ENCODE data around the gene VPS26A.

The VPS26A gene

DNA sequence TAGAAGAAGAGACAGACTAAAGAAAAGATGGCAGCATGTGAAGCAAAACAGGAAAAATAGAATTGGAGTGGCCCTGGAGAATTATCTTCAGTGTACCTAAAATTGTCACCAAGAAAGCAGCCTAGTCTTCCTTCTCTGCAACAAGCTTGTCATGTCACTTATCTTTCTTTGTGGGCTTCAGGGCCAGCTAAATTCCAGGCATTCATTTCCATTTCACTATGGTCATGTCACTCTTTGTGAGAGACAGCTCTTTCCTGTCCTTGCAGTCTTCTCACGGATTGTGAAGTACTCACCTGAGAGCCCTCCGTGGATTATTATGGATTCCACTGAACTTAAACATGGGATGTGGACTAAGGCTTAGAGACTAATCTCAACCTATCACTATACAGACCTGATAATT, 87.1 kb downstream of the VPS26A start:
- Histone ChIP-seq H3K27me3 (ENCODE audit: insufficient read depth, low read length) (no peaks in the 10 kb centered on the region), H2AK5ac (ENCODE audit: low read length) (no peak overlapping the region), H3K18ac (ENCODE audit: low read length) (no peak overlapping the region), H3K23ac (ENCODE audit: low read length) (no peak overlapping the region), H3K79me1 (ENCODE audit: low read length) (no peaks in the 10 kb centered on the region), H2BK12ac (ENCODE audit: low read length) (no peak overlapping the region), H3K79me2 (ENCODE audit: control insufficient read depth, insufficient read depth, low read length, poor library complexity) (no peaks in the 10 kb centered on the region), H2BK120ac (ENCODE audit: insufficient read depth, low read length, poor library complexity) (no peak overlapping the region), H3K36me3 (ENCODE audit: control insufficient read depth in 1 of 2, insufficient read depth in 2 of 2, low read length in 2 of 2) (peaks cover 7 to 15% of the 10 kb centered on the region in 2 experiments), H3K9me3 (ENCODE audit: insufficient read depth, low read depth, low read length) (no peaks in the 10 kb centered on the region), H3K4me1 (ENCODE audit: control insufficient read depth in 1 of 2, insufficient read depth in 2 of 2, low read length in 2 of 2) (peaks cover 0 to 3% of the 10 kb centered on the region in 2 experiments), H3K9ac (ENCODE audit: low read length) (no peak overlapping the region), H2BK5ac (ENCODE audit: low read depth, low read length, poor library complexity) (no peak overlapping the region), H3K27ac (ENCODE audit: low read depth, low read length) (no peak overlapping the region), H2AFZ (ENCODE audit: insufficient read depth, low read length, poor library complexity) (no peak overlapping the region), H3K4me3 (ENCODE audit: low read depth, low read length) (no peak overlapping the region), H3K14ac (ENCODE audit: low read length) (no peak overlapping the region), H4K12ac (ENCODE audit: low read depth, low read length) (no peak overlapping the region), H3K4me2 (ENCODE audit: low read length) (no peak overlapping the region), H4K8ac (ENCODE audit: low read depth, low read length) (no peak overlapping the region), H4K91ac (ENCODE audit: low read depth, low read length) (no peak overlapping the region), H3K4ac (ENCODE audit: low read depth, low read length) (no peak overlapping the region)
- peak in 1 of 2 donors; percentile 22 for DNase-seq
- WGBS (ENCODE audit: extremely low coverage, insufficient coverage, insufficient read length), result no CpG with 5 or more reads among the region's 2 CpGs

DNA sequence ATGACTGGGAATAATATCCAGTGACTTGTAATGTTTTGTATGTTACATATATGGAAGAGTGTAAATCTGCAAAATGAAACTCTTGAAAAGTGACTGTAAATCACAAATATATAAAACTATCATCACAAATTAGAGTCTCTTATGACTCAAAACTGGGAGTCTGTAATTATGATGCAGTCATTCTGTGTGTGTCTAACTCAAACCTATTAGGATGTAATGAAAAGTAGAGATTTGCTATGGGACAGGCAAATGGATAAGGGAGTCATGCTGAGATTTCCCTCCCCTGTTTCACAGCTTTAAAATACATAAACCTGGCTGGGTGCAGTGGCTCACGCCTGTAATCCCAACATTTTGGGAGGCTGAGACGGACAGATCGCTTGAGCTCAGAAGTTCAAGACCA, 87.5 kb downstream of the VPS26A start:
- Histone ChIP-seq H3K18ac (ENCODE audit: low read length) (no peak overlapping the region), H2BK120ac (ENCODE audit: insufficient read depth, low read length, poor library complexity) (no peak overlapping the region), H2AK5ac (ENCODE audit: low read length) (no peak overlapping the region), H3K9ac (ENCODE audit: low read length) (no peak overlapping the region), H3K4me3 (ENCODE audit: low read depth, low read length) (no peak overlapping the region), H4K12ac (ENCODE audit: low read depth, low read length) (no peak overlapping the region), H2BK5ac (ENCODE audit: low read depth, low read length, poor library complexity) (no peak overlapping the region), H3K4me1 (ENCODE audit: control insufficient read depth in 1 of 2, insufficient read depth in 2 of 2, low read length in 2 of 2) (peaks cover 0 to 3% of the 10 kb centered on the region in 2 experiments), H3K27ac (ENCODE audit: low read depth, low read length) (no peak overlapping the region), H3K4me2 (ENCODE audit: low read length) (no peak overlapping the region), H3K79me1 (ENCODE audit: low read length) (no peaks in the 10 kb centered on the region), H3K36me3 (ENCODE audit: control insufficient read depth in 1 of 2, insufficient read depth in 2 of 2, low read length in 2 of 2) (peaks cover 5 to 13% of the 10 kb centered on the region in 2 experiments), H4K91ac (ENCODE audit: low read depth, low read length) (no peak overlapping the region), H3K9me3 (ENCODE audit: insufficient read depth, low read depth, low read length) (no peaks in the 10 kb centered on the region), H3K14ac (ENCODE audit: low read length) (no peak overlapping the region), H4K8ac (ENCODE audit: low read depth, low read length) (no peak overlapping the region), H3K4ac (ENCODE audit: low read depth, low read length) (no peak overlapping the region), H2AFZ (ENCODE audit: insufficient read depth, low read length, poor library complexity) (no peak overlapping the region), H3K79me2 (ENCODE audit: control insufficient read depth, insufficient read depth, low read length, poor library complexity) (no peaks in the 10 kb centered on the region), H3K27me3 (ENCODE audit: insufficient read depth, low read length) (no peaks in the 10 kb centered on the region), H2BK12ac (ENCODE audit: low read length) (no peak overlapping the region), H3K23ac (ENCODE audit: low read length) (no peak overlapping the region)
- WGBS (ENCODE audit: extremely low coverage, insufficient coverage, insufficient read length), result no CpG with 5 or more reads among the region's 3 CpGs
- DNase-seq, result no peak

DNA sequence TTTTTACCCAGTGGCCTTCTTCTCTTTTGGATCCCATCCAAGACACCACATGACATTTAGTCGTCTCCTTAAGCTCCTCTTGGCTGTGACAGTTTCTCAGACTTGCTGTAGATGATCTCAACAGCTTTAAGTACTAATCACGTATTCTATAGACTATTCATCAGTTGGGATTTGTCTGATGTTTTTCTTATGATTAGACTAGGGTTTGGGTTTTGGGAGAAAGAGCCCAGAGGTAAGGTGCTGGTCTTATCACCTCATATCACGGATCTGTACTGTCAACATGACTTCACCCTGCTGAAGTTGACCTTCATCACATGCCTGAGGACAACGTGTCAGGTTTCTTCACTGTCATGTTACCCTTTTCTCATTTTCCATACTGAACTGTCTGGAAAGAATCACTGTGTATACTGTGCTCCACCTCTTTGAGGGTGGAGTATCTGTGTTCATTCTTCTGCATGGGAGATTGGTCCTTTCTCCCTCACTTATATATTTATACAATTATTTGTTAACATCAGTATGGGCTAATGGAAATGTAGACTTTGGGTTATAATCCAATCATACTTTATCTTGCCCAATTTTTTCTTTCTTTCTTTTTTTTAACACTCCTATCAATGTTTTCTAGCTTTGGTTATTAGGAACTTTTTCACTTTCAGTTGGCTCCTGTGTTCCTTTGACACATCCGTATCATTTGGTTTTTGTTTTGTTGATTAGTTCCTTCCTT, 89.8 kb downstream of the VPS26A start:
- no peaks in the 10 kb centered on the region for H3K79me2 ChIP-seq (ENCODE audit: control insufficient read depth, insufficient read depth, low read length, poor library complexity)
- H3K23ac ChIP-seq (ENCODE audit: low read length), result no peak overlapping the region
- H2BK12ac ChIP-seq (ENCODE audit: low read length), result no peak overlapping the region
- H4K12ac ChIP-seq (ENCODE audit: low read depth, low read length), result no peak overlapping the region
- no peak overlapping the region for H2BK120ac ChIP-seq (ENCODE audit: insufficient read depth, low read length, poor library complexity)
- peak in 1 of 2 donors; percentile 15 for DNase-seq
- no peak overlapping the region for H3K9ac ChIP-seq (ENCODE audit: low read length)
- no peaks in the 10 kb centered on the region for H3K79me1 ChIP-seq (ENCODE audit: low read length)
- no peak overlapping the region for H3K14ac ChIP-seq (ENCODE audit: low read length)
- no peak overlapping the region for H2AFZ ChIP-seq (ENCODE audit: insufficient read depth, low read length, poor library complexity)
- no CpG with 5 or more reads among the region's 5 CpGs for WGBS (ENCODE audit: extremely low coverage, insufficient coverage, insufficient read length)
- H3K4ac ChIP-seq (ENCODE audit: low read depth, low read length), result no peak overlapping the region
- no peak overlapping the region for H3K27ac ChIP-seq (ENCODE audit: low read depth, low read length)
- H3K4me3 ChIP-seq (ENCODE audit: low read depth, low read length), result no peak overlapping the region
- no peak overlapping the region for H3K4me2 ChIP-seq (ENCODE audit: low read length)
- no peak overlapping the region for H4K8ac ChIP-seq (ENCODE audit: low read depth, low read length)
- H3K27me3 ChIP-seq (ENCODE audit: insufficient read depth, low read length), result no peaks in the 10 kb centered on the region
- H3K18ac ChIP-seq (ENCODE audit: low read length), result no peak overlapping the region
- no peak overlapping the region for H2AK5ac ChIP-seq (ENCODE audit: low read length)
- no peak overlapping the region for H4K91ac ChIP-seq (ENCODE audit: low read depth, low read length)
- H2BK5ac ChIP-seq (ENCODE audit: low read depth, low read length, poor library complexity), result no peak overlapping the region
- peaks cover 0 to 3% of the 10 kb centered on the region in 2 experiments for H3K4me1 ChIP-seq (ENCODE audit: control insufficient read depth in 1 of 2, insufficient read depth in 2 of 2, low read length in 2 of 2)
- H3K36me3 ChIP-seq (ENCODE audit: control insufficient read depth in 1 of 2, insufficient read depth in 2 of 2, low read length in 2 of 2), result peaks cover under 1 to 2% of the 10 kb centered on the region in 2 experiments
- H3K9me3 ChIP-seq (ENCODE audit: insufficient read depth, low read depth, low read length), result no peaks in the 10 kb centered on the region

DNA sequence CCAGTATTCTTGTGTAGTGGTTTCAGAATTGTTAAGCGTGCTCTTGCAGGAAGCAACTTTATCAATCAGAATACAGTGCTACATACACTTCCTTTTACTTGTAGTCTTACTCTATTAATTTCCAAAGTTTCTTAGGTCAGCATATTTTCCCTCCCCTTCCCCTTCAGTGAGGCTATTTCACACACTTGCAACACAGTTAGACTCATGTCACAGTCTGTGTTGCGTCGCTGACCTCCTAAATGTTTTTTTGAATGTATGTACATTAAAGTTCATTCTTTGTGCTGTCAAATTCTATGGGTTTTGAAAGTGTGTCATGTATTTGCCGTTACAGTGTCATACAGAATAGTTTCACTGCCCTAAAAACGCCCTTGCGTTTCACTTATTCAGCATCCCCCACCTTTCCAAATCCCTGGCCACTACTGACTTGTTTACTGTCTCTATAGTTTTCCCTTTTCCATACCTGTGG, 90.7 kb downstream of the VPS26A start:
- Histone ChIP-seq H3K79me2 (ENCODE audit: control insufficient read depth, insufficient read depth, low read length, poor library complexity) (no peaks in the 10 kb centered on the region), H3K9me3 (ENCODE audit: insufficient read depth, low read depth, low read length) (no peaks in the 10 kb centered on the region), H4K91ac (ENCODE audit: low read depth, low read length) (no peak overlapping the region), H3K4me3 (ENCODE audit: low read depth, low read length) (no peak overlapping the region), H2AFZ (ENCODE audit: insufficient read depth, low read length, poor library complexity) (no peak overlapping the region), H2BK5ac (ENCODE audit: low read depth, low read length, poor library complexity) (no peak overlapping the region), H3K79me1 (ENCODE audit: low read length) (no peaks in the 10 kb centered on the region), H4K12ac (ENCODE audit: low read depth, low read length) (no peak overlapping the region), H3K9ac (ENCODE audit: low read length) (no peak overlapping the region), H3K27me3 (ENCODE audit: insufficient read depth, low read length) (no peaks in the 10 kb centered on the region), H3K4me1 (ENCODE audit: control insufficient read depth in 1 of 2, insufficient read depth in 2 of 2, low read length in 2 of 2) (peaks cover 0 to 3% of the 10 kb centered on the region in 2 experiments), H2BK12ac (ENCODE audit: low read length) (no peak overlapping the region), H2BK120ac (ENCODE audit: insufficient read depth, low read length, poor library complexity) (no peak overlapping the region), H3K14ac (ENCODE audit: low read length) (no peak overlapping the region), H3K36me3 (ENCODE audit: control insufficient read depth in 1 of 2, insufficient read depth in 2 of 2, low read length in 2 of 2) (no peaks in the 10 kb centered on the region), H3K18ac (ENCODE audit: low read length) (no peak overlapping the region), H2AK5ac (ENCODE audit: low read length) (no peak overlapping the region), H3K23ac (ENCODE audit: low read length) (no peak overlapping the region), H3K4me2 (ENCODE audit: low read length) (no peak overlapping the region), H3K4ac (ENCODE audit: low read depth, low read length) (no peak overlapping the region), H4K8ac (ENCODE audit: low read depth, low read length) (no peak overlapping the region), H3K27ac (ENCODE audit: low read depth, low read length) (no peak overlapping the region)
- no peak for DNase-seq
- no CpG with 5 or more reads among the region's 6 CpGs for WGBS (ENCODE audit: extremely low coverage, insufficient coverage, insufficient read length)
